Endothelial cell of coronary artery (primary cell): ENCODE measurements around the gene SLC38A10. TPM values are rescaled to one million over a fixed set of nuclear protein-coding genes. Genes with fewer than 3 reads are reported as not detected.

ENCODE experiments used
- total RNA-seq: library from RNA; depleted of rRNA; stranded (reverse); fragments of >200 nt; gene quantifications from 2 replicates; pipeline ENCODE4 v1.2.3, GENCODE V29; 2014

The SLC38A10 gene
- total RNA-seq: 54.8 and 64.0 TPM in 2 replicates

DNA sequence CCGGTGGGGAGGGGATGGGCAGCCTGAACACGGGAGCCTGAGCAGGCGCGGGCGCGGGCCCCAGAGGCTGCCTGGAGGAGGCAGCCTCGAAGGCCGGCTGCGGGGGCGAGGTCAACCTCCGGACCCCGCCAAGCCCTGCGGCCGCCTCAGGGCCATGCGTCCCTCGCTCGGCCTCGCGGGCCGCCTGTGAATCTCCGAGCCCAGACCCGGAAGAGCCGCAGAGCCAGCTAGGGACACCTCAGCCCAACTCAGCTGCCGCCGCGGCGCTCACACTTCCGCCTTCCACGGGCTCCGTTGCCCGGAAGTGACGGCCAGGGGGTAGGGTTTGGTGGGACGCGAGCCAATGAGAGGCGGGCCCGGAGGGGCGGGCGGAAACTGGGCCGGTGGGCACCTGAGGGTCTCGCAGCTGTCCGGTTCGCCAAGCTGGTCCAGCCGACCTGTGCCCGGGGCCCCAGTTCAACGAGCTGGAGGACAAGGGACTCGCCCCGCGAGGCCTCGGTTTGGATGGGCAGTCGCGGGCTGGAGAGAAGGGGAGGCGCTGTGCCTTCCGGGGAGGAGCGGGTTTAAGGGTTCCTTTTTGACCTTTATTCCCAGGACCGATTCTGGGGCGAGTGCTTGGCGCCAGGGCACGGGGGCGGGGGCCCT is at the start of gene SLC38A10:
TSS of gene SLC38A10 (minus strand) at position 277 of the 645 bp plus-strand sequence. CDS start 386 bp downstream, outside the sequence.

DNA sequence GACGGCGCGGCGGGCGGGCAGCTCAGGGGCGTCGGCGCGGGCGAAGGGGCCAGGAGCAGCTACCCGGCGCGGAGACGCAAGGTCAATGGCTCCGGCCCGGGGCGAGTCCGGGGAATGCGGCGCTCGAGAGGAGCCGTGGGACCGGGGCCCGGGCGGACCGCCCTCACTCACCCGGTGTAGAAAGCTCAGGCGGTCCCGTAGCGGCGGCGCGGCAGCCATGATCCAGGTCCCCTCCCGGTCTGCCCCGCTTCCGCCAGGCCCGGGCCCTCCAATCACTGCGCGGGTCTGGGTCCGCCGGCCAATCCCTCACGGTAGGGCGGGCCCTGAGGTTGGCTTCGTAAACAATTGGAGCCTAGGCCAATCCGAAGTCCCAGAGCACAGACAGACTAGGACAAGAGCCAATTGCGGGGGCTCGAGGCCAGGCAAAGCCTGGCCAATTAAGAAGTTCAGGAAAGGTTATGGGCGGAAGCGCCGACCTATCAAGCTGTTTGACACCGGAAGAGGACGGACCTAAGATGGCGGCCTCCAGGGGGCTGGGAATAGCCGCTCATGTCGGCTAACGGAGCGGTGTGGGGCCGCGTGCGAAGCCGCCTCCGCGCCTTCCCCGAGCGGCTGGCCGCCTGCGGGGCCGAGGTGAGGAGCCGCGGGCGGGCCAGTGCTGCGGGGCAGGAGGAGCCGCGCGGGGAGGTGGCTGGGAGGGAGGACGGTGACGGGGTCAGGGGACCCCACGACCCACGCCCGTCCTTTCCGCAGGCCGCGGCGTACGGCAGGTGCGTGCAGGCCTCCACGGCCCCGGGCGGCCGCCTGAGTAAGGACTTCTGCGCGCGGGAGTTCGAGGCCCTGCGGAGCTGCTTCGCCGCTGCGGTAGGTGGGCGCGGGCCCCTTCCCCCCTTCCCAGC is 56.0 kb downstream of the SLC38A10 start, which contains the start of the genes NDUFAF8 and TEPSIN:
TSS of gene NDUFAF8 (plus strand) at position 504 of the 899 bp plus-strand sequence. CDS start at position 550, 46 bp downstream.
TSS of gene TEPSIN (minus strand) at position 241 of the 899 bp plus-strand sequence. CDS start at position 219, 22 bp downstream.

DNA sequence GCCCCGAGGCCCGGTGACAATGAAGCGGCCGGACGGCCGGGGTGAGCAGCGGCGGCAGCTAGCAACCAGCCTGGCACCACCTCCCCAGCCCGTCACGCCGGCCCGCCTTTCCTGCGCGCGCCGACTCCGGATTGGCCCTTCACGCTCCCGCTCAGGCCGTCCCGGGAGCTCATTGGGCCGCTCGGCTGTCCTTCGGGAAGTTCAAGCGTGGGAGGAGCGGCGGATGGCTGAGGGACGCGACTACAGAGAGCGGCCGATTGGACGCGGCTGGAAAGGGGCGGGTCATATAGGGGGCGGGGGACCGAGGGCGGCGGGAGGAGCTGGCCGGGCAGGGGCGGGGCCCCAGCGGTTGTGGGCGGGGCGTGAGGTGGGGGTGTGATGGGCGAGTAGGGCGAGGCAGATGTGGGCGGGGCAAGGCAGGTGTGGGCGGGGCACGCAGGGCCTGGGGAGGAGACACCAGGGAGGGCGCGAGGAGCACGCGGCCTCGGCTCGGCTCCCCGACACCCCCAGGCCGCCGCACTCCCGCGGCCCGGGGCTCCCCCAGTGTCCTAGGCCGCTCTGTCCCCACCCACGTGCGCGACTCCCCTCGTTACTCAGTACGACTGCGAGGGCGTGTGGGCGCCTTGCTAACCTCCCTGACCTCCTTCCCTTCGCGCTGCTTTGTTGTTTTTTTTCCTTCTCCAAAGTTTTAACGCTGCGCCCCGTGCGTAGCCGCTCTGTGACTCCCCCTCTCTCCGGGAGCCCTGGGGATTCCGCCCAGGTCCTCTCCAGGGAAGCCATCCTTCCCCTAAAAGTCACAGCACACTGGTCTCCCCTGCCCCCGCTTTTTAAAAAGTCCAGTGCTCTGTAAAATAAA is 72.0 kb downstream of the SLC38A10 start, which contains the start of gene CEP131:
TSS of gene CEP131 (minus strand) at position 60 of the 856 bp plus-strand sequence. CDS start 2,909 bp downstream, outside the sequence.

Other genes with a start within 250 kb of the SLC38A10 start
- gene PVALEF, start 129.8 kb downstream of the SLC38A10 start, total RNA-seq: not detected in 2 replicates
- gene AATK, start 129.1 kb downstream of the SLC38A10 start, total RNA-seq: 2.4 TPM in 2 replicates
- 14.4 and 16.6 TPM in 2 replicates for gene CEP131, start 72.3 kb downstream of the SLC38A10 start, total RNA-seq
- 10.2 and 17.9 TPM in 2 replicates for gene TEPSIN, start 56.3 kb downstream of the SLC38A10 start, total RNA-seq
- 36.5 and 64.5 TPM in 2 replicates for gene NDUFAF8, start 56.0 kb downstream of the SLC38A10 start, total RNA-seq
- gene BAHCC1, start 100.2 kb upstream of the SLC38A10 start, total RNA-seq: 2.4 and 5.6 TPM in 2 replicates
- 7,050 and 9,517 TPM in 2 replicates for gene ACTG1, start 217.5 kb upstream of the SLC38A10 start, total RNA-seq
- gene FSCN2, start 233.1 kb upstream of the SLC38A10 start, total RNA-seq: 0.27 and 0.75 TPM in 2 replicates